Cardiac fibroblast (primary cell): Measurements from ENCODE around the gene ROBO1.

Experiments used
- DNase-seq, 2 donors: peaks; one replicate each; pipeline versions ENCODE4 v3.0.0 to v3.0.0-alpha.2; 2010; ENCODE audit warnings: low read depth in 2 of 2
- H3K4me3 ChIP-seq, 2 donors: replicated peaks in 1 of 2; 1 replicate in 1 of 2; 2 replicates in 1 of 2; pipeline ENCODE4 v1.5.1; 2011; ENCODE audit warnings: low read depth in 2 of 2, low read length in 2 of 2, mild to moderate bottlenecking in 2 of 2, moderate library complexity in 1 of 2
- CTCF ChIP-seq: IDR thresholded peaks from one replicate; pipeline ENCODE4 v1.5.1; 2011; ENCODE audit warnings: low read depth, mild to moderate bottlenecking, low read length, inconsistent platforms

The ROBO1 gene

DNA sequence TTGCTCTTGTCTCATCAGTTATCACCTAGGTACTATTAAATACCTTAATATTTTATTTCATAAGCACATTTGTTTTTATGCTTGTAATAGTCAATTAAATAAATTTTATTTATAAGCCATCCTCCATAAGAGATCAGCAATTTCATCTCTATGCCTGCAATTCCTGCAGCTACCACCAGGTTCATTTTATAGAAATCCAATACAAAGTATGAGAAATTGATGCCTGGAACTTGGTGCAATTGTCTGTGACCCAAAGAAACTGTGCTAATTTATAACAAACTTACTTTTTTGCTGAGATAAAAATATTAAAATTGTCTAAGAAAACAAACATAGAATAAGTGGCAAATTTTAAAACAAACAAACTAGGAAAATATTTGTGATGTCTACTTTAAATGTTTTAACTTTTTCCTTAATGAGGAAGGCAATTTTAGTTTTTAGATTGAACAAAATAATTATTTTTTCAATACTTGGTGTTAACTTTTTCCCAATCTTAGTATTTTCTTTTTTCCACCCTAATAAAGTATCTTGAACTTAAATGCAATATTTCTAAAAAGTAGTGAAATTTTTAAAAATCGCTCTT is 1026.6 kb downstream of the ROBO1 start:
- no peak for DNase-seq
- TF ChIP-seq CTCF, result peak; percentile 54
- no peak overlapping the region for H3K4me3 ChIP-seq

DNA sequence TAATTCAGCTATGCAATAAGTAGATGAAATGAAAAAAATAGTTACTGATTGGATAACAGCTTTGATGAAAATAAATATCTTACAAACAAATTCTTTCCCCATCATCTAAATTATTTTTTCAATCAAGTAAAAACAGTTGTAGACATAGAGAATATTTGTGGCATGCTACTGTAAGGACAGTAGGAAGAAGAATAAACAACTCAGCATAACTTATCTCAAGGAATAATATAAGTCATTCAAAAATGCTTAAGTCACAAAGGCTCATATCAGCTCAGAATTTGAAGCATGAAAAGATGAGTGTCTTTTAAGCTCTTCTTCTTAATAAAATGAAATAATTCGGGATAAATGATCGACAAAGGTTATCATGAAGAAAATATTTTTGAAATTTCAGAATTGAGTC is 1029.0 kb downstream of the ROBO1 start:
- DNase-seq, result peak in 1 of 2 donors; percentile 41
- H3K4me3 ChIP-seq, result no peak overlapping the region
- TF ChIP-seq CTCF, result no peak

DNA sequence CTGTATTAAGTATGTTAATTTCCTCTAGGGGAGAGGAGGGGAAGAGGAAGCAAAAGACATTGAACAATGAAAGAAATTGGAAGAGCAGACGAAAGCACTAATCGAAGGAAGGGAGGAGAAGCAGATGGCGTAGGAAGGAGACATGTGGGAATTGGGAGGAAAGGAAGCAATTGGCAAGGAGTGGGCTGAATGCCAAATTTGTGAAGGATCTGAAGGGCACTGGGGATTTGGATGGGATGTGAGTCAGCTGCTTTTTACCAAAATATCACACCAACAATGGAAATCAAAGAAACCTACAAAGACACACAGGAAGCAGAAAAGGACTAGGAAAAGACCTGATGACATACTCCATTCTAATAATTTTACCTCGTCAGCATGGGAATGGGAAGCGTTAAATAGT is 1029.8 kb downstream of the ROBO1 start:
- DNase-seq, result peak; percentile 61 to 91
- H3K4me3 ChIP-seq, result peak overlapping the region in 1 of 2 donors; percentile 13
- no peak for TF ChIP-seq CTCF

DNA sequence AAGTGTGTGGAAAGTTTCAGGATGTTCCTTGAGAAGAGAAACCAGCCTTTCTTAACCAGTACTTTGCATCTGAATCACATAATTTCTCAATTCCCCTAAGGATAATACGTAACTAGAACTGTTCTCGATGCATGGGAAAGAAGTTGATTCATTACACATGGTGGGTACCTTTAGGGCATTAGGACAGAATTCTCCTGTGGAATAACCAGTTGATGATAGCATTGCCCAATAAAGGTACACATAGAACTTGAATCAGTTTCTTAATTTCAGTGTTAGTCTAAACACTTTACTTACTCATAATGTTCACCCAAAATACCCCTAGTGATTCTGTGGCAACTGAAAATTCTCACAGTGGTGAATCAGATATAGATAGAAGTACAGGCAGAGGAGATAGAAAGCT is 1030.9 kb downstream of the ROBO1 start:
- no peak for TF ChIP-seq CTCF
- DNase-seq, result peak; percentile 51 to 95
- no peak overlapping the region for H3K4me3 ChIP-seq

DNA sequence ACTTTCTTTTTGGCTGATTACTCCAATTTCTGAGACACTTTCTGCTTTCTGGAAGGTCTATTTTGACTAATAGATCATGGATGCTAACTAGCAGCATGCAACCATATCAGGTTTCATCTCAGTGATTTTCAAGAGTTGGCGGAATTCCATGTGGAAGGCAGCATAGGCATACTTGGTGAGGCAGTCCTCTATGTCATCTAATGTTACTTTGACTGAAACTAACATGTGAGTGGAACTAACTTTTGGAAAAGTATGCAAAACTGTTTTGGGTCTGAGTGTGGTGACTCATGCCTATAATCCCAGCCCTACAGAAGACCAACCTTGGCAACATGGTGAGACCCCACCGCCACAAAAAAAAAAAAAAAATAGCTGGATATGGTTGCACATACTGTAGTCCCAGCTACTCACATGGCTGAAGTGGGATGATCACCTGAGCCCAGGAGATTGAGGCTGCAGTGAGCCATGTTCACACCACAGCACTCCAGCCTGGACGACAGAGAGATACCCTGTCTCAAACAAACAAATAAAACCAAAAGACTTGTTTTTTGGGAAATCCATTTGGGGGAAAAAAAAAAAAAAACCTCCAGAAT is 1033.7 kb downstream of the ROBO1 start:
- no peak for TF ChIP-seq CTCF
- DNase-seq, result peak; percentile 51 to 67
- H3K4me3 ChIP-seq, result no peak overlapping the region

DNA sequence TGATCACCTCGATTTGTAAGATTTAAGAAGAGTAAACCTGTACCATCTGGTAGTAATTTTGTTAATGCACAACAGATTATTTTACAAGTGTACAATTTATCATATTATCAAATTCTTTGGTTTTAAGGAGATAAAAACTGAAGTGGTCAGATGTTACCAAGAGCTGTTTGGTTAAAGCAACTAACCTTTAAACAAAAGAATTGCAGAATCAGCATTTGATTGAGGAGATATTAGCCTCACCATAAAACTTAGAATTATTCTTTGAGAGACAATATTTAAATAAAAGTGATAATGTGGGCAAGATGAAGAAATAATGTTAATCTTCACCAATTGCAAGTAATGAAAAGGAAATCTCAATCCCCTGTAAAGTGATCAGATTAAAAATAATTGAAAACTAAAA is 1034.9 kb downstream of the ROBO1 start:
- no peak overlapping the region for H3K4me3 ChIP-seq
- no peak for TF ChIP-seq CTCF
- DNase-seq, result no peak

DNA sequence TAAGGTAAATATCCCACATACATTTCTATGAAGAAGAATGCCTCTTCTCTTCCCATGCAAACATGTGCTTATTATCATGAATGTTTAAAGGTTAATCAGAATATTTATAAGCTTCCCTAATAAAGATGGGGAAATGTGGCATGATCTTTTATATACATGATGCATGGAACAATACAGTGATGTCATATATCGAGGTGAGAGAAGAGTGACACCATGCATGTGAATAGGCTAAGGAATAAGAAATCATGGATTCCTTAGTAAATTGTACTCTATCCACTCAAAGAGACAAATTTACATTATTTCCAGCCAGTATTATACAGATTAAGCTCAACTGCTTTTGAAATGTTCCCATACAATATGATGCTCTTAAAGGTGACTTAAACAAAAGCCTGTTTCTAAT is 1035.3 kb downstream of the ROBO1 start:
- no peak for DNase-seq
- no peak for TF ChIP-seq CTCF
- no peak overlapping the region for H3K4me3 ChIP-seq
